ENCODE measurements around the gene UBE2U. TPM values are rescaled to one million over a fixed set of nuclear protein-coding genes. Genes with fewer than 3 reads are reported as not detected.

The UBE2U gene
- total RNA-seq, 4 donors from 2014 or later, result not detected

- no peaks in the 10 kb centered on the region for H3K36me3 ChIP-seq
- H3K4me1 ChIP-seq, result peaks cover 0 to 11% (median 0%) of the 10 kb centered on the region in 3 donors
- no peak overlapping the region for H3K27ac ChIP-seq
- 50% methylated on average over 2 of the region's 7 CpGs; no CpG with 5 or more reads in 1 of the 2 donors for WGBS, 2 donors (ENCODE audit: low coverage in 1 of 2)
- TF ChIP-seq POLR2A (IDR thresholded peaks at IDR 0.05) (no peak), POLR2AphosphoS5 (IDR thresholded peaks at IDR 0.05) (no peak)
- TF ChIP-seq, protein P1, sequence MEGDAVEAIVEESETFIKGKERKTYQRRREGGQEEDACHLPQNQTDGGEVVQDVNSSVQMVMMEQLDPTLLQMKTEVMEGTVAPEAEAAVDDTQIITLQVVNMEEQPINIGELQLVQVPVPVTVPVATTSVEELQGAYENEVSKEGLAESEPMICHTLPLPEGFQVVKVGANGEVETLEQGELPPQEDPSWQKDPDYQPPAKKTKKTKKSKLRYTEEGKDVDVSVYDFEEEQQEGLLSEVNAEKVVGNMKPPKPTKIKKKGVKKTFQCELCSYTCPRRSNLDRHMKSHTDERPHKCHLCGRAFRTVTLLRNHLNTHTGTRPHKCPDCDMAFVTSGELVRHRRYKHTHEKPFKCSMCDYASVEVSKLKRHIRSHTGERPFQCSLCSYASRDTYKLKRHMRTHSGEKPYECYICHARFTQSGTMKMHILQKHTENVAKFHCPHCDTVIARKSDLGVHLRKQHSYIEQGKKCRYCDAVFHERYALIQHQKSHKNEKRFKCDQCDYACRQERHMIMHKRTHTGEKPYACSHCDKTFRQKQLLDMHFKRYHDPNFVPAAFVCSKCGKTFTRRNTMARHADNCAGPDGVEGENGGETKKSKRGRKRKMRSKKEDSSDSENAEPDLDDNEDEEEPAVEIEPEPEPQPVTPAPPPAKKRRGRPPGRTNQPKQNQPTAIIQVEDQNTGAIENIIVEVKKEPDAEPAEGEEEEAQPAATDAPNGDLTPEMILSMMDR (IDR thresholded peaks at IDR 0.05), result no peak
- H3K9me3 ChIP-seq, result no peaks in the 10 kb centered on the region
- H3K27me3 ChIP-seq, result no peaks in the 10 kb centered on the region
- H3K4me3 ChIP-seq, result no peak overlapping the region
- no peak for ATAC-seq
These were observed 16.5 kb upstream of the UBE2U start for GRCh38 chr1:64186898-64187280.

DNA sequence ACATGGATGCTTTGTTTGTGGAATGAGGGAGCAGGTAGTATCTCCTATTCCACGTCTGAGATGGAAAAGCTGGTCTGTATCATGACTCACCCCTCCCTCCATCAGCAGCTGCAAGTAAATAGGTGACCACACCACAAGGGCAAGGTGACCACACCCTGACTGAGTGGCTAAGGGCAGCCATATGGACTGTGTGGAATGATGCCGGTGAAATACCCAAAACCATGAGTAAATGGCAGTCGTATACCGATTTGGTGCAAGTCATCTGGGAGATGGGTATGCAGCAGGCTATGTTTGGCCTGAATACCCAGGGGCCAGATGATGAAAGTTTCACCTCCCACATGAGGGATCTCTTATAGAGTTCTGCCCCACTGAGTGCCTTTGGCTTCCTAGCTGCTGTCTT lies 15.8 kb upstream of the UBE2U start:
- WGBS, 2 donors (ENCODE audit: low coverage in 1 of 2), result 60 to 90% methylated on average over 1 to 3 of the region's 4 CpGs

GRCh38 chr1:64192290-64192689 lies 11.1 kb upstream of the UBE2U start:
- H3K9me3 ChIP-seq, result no peaks in the 10 kb centered on the region
- WGBS, 2 donors (ENCODE audit: low coverage in 1 of 2), result 100% methylated on average over 2 to 5 of the region's 8 CpGs
- no peaks in the 10 kb centered on the region for H3K36me3 ChIP-seq
- H3K27me3 ChIP-seq, result no peaks in the 10 kb centered on the region
- no peak overlapping the region for H3K4me3 ChIP-seq
- no peak overlapping the region for H3K27ac ChIP-seq
- TF ChIP-seq POLR2A (IDR thresholded peaks at IDR 0.05), result no peak
- TF ChIP-seq EP300 (IDR thresholded peaks at IDR 0.05), result no peak
- TF ChIP-seq, protein P1 (IDR thresholded peaks at IDR 0.05), result no peak
- no peak for TF ChIP-seq POLR2AphosphoS5 (IDR thresholded peaks at IDR 0.05)
- H3K4me1 ChIP-seq, result peaks cover 0 to 22% (median 0%) of the 10 kb centered on the region in 3 donors
- ATAC-seq, result no peak

More for the DNA sequence above, 15.8 kb upstream of the UBE2U start:
- H3K4me1 ChIP-seq, result peaks cover 0 to 11% (median 0%) of the 10 kb centered on the region in 3 donors
- TF ChIP-seq POLR2A (IDR thresholded peaks at IDR 0.05), result no peak
- no peak for TF ChIP-seq POLR2AphosphoS5 (IDR thresholded peaks at IDR 0.05)
- TF ChIP-seq, protein P1 (IDR thresholded peaks at IDR 0.05), result no peak
- TF ChIP-seq EP300 (IDR thresholded peaks at IDR 0.05), result no peak
- H3K4me3 ChIP-seq, result no peak overlapping the region
- H3K9me3 ChIP-seq, result no peaks in the 10 kb centered on the region
- H3K36me3 ChIP-seq, result no peaks in the 10 kb centered on the region
- ATAC-seq, result no peak
- no peaks in the 10 kb centered on the region for H3K27me3 ChIP-seq
- no peak overlapping the region for H3K27ac ChIP-seq

GRCh38 chr1:64194168-64195080 lies 9.0 kb upstream of the UBE2U start:
- peaks cover 0 to 22% (median 0%) of the 10 kb centered on the region in 3 donors for H3K4me1 ChIP-seq

More at GRCh38 chr1:64194168-64195080, 9.0 kb upstream of the UBE2U start:
- no peak for ATAC-seq
- Histone ChIP-seq H3K9me3 (no peaks in the 10 kb centered on the region), H3K27ac (no peak overlapping the region), H3K36me3 (no peaks in the 10 kb centered on the region), H3K27me3 (no peaks in the 10 kb centered on the region), H3K4me3 (no peak overlapping the region)
- WGBS, 2 donors (ENCODE audit: low coverage in 1 of 2), result 35 to 60% methylated on average over 6 to 7 of the region's 8 CpGs
- TF ChIP-seq POLR2AphosphoS5 (IDR thresholded peaks at IDR 0.05) (no peak), POLR2A (IDR thresholded peaks at IDR 0.05) (no peak), EP300 (IDR thresholded peaks at IDR 0.05) (no peak)
- TF ChIP-seq, protein P1 (IDR thresholded peaks at IDR 0.05), result no peak

Measured in gastroesophageal sphincter (tissue), 4 donors.